SK-N-MC (cell line): Measurements from ENCODE around the gene NDOR1.

Experiments used
- EZH2 ChIP-seq: fragments of 200-600 bp; sonication (generic); IDR thresholded peaks from one replicate; pipeline ENCODE4 v1.6.1; 2017; ENCODE audit warnings: antibody characterized with exemption
- POLR2AphosphoS5 ChIP-seq: IDR thresholded peaks from 2 replicates; pipeline ENCODE4 v1.6.1; 2012; ENCODE audit warnings: mild to moderate bottlenecking, low read depth, low read length, borderline replicate concordance

- TF ChIP-seq EZH2 (no peak), POLR2AphosphoS5 (no peak)
These were observed 48.5 kb downstream of the NDOR1 start for GRCh38 chr9:137253717-137254623.
